Middle frontal gyrus (tissue), 1 donor: ENCODE results near the gene CD99L2.
"Not testable (repeated sequence)": the region's sequence is repeated elsewhere in the genome, so short reads cannot be mapped to it uniquely, and the experiment has no call there.

Source experiments
- DNase-seq: peaks from one replicate; pipeline ENCODE4 v3.0.0-alpha.2; 2015; ENCODE audit warnings: low spot score; ENCODE audit errors: extremely low spot score

Gene CD99L2

GRCh38 chrX:150857453-150857852 is 41.0 kb downstream of the CD99L2 start:
- no peak for DNase-seq

GRCh38 chrX:150856785-150857184 is 41.7 kb downstream of the CD99L2 start:
- no peak for DNase-seq

GRCh38 chrX:150856101-150856500 is 42.4 kb downstream of the CD99L2 start:
- DNase-seq, result no peak

- DNase-seq, result no peak
Observed at GRCh38 chrX:150854856-150855255, 43.6 kb downstream of the CD99L2 start.

- DNase-seq, result no peak
Observed at GRCh38 chrX:150849996-150850720, 48.3 kb downstream of the CD99L2 start.

GRCh38 chrX:150849486-150849885 is 49.0 kb downstream of the CD99L2 start:
- DNase-seq, result no peak

GRCh38 chrX:150848914-150849365 is 49.5 kb downstream of the CD99L2 start:
- no peak for DNase-seq

DNA sequence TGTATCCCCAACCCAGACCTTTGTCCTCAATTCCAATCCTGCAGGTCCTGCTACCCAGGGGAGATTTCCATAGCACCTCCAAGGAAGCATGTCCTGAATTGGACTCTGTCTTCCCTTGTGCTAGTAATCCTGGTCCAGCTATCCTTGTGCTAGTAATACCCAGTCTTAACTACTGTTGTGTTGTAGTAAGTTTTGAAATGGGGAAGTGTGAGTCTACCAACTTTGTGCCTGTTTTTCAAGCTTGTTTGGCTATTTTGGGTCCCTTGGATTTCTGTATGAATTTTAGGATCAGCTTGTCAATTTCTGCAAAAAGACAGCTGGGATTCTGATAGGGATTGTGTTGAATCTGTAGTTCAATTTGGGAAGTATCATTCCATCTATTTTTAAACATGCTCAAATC is 51.4 kb downstream of the CD99L2 start:
- no peak for DNase-seq

- no peak for DNase-seq
Observed at GRCh38 chrX:150846130-150846529, 52.3 kb downstream of the CD99L2 start.

DNA sequence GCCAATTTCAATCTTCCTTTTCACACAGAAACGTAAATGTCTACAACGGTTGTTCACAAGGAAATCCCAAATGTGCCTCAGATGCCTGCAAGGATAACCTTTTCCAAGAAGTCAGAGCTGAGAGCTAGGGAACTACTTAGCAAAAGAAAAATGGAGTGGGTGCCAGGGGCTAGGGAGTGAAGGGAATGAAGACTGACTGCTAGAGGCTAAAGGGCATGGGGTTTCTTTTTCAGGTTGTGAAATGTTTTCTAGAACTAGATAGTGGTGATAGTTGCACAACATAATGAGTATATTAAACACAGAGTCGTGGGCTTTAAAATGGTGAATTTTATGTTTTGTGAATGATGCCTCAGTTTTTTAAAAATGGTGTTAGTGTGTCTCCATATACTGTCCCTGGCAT is 53.4 kb downstream of the CD99L2 start:
- DNase-seq, result no peak

DNA sequence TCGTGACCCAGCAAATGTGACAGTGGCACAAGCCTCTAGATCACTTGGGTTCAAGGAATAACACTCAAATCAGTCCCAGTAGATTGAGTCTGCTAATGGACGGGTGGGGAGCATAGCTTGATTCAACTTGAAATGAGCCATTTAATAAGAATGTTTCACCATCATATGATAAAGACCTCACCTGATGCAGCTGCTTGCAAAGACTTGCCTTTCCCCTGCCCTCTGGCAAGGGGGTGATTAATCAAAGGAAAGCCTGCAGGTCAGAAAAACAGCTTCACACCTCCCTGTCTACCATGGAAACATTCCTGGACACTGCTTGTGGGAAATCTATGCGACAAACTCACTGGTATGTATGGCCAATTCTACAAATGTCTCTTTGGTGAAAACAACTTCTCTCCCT is 54.5 kb downstream of the CD99L2 start:
- DNase-seq, result no peak

GRCh38 chrX:150842198-150842685 is 56.2 kb downstream of the CD99L2 start:
- no peak for DNase-seq

DNA sequence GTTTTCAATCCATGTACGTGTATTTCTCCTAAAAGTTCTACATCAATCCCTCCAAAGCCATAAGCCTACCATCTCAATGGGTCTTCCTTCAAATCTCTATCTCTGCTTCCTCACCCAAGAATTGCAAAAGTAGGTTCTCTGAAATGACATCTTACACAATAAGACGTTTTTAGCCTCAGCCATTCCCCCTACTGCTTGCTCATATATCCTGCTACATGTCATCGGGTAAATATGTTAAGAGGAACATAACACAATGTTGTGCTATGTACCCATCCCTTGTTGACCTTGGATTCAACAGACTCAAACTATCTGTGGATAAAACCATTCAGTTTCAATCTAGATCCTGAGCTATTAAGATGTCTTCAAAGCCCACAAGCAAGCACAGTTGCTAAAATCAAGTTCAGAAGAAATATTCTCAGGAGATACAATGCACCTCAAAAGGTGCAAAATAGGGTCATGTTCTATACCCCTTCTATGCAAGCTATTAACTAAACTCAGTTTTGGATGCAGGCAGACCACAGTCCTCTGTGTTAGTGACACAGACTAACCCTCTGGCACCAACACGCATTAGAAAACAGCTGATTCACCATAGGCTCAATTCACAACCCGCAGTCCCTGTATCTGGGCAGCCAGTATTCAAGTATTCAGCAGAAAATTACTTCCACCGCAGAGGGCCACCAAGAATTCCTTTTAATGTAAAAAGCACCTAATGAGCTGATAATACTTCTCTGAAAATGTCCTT is 56.8 kb downstream of the CD99L2 start:
- no peak for DNase-seq

GRCh38 chrX:150837845-150838244 is 60.6 kb downstream of the CD99L2 start:
- no peak for DNase-seq

DNA sequence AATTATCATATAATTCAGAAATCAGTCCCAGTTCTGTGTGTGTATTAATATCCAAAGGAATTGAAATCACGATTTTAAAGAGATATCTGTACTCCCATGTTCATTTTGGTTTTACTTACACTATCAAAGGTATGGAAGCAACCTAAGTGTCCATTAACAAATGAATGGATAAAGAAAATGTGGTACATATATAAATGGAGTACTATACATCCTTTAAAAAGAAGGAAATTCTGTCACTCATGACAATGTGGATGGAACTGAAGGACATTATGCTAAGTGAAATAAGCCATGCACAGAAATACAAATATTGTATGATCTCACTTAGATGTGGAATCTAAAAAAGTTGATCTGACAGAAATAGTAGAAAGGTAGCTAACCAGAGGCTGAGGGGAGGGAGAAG is 63.8 kb downstream of the CD99L2 start:
- no peak for DNase-seq

DNA sequence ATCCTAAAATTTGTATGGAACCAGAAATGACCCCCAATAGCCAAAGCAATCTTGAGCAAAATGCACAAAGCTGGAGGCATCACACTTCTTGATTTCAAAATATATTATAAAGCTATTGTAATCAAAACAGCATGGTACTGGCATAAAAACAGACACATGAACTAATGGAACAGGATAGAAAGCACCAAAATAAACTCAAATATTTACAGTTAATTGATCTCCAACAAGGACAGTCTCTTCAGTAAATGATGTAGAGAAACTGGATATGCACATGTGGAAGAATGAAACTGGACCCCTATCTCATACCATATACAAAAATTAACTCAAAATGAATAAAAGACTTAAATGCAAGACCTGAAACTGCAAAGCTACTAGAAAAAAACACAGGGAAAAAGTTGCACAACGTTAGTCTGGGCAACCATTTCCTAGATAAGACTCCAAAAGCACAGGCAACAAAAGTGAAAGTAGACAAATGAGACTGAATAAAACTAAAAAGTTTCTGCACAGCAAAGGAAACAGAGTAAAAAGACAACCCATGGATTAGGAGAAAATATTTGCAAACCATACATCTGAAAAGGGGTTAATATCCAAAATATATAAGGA is 64.9 kb downstream of the CD99L2 start:
- no peak for DNase-seq

DNA sequence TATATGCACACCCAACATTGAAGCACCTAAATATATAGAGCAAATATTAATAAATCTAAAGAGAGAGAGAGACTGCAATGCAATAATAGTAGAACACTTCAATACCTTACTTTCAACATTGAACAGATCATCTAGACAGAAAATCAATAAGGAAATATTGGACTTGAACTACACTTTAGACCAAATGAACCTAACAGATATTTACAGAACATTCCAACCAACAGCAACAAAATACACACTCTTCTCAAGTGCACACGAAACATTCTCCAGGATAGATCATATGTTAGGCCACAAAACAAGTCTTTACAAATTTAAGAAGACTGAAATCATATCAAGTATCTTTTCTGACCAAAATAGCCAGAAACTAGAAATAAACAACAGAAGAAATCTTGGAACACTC is 66.6 kb downstream of the CD99L2 start:
- DNase-seq, result no peak

DNA sequence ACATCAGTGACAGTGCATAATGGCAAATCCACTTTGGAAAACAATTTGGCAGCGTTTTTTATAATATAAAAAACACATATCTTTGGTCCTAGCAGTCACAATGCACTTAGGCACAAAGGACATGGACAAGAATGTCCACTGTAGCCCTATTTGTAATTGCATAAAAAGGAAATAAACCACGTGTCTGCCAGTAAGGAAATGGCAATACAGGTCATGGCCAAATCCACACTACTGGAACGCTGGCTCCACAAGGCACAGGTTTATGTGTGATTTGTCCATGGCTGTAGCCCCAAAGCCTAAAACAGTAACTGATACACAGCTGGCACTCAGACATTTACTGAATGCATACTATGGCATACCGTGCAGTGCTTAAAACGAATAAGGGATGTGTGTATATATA is 69.7 kb downstream of the CD99L2 start:
- no peak for DNase-seq

- DNase-seq, result not testable (repeated sequence)
Observed at GRCh38 chrX:150824352-150824751, 74.1 kb downstream of the CD99L2 start.

- not testable (repeated sequence) for DNase-seq
Observed at GRCh38 chrX:150823826-150824225, 74.6 kb downstream of the CD99L2 start.

DNA sequence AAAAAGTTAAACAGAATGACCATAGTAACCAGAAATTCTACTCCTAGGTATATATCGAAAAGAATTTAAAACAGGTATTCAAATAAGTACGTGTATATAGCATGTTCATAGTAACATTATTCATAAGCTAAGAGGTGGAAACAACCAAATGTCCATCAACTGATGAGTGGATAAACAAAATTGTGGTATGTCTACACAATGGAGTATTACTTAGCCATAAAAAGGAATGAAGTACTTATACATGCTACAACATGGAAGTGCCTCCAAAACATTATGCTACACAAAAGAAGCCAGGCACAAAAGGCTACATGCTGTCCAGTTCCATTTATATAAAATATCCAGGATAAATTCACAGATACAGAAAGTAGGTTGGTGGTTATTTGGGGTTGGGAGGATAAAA is 76.5 kb downstream of the CD99L2 start:
- no peak for DNase-seq

- DNase-seq, result no peak
Observed at GRCh38 chrX:150813922-150814321, 84.5 kb downstream of the CD99L2 start.
